Measurements from ENCODE around the gene OVOL2. TPM values are rescaled to one million over a fixed set of nuclear protein-coding genes. Genes with fewer than 3 reads are reported as not detected.

The OVOL2 gene
- total and polyA plus RNA-seq, 10 of the 15 experiments (the other 5 are each of a cell fraction or from before 2014, with no cell fraction given): not detected

DNA sequence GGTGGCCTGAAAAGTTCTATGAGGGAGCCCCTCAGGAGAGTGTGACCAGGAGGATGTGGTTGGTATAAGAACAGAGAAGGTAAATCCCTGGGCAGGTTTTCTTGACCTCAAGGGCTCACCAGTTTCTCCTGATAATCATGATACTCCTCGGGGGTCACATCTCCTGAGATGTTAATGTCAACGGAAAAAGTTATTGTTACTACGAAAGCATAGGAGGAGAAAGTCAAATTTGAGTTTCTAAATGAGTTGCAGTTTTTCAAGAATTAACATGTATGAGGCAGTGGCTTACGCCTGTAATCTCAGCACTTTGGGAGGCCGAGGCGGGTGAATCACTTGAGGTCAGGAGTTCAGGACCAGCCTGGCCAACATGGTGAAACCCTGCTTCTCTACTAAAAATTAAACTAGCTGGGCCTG is 65.5 kb downstream of the OVOL2 start (continued):
- no peak for TF ChIP-seq E2F8 (IDR thresholded peaks at IDR 0.05; ENCODE audit: low read depth, partially characterized antibody)
- TF ChIP-seq, protein P1, sequence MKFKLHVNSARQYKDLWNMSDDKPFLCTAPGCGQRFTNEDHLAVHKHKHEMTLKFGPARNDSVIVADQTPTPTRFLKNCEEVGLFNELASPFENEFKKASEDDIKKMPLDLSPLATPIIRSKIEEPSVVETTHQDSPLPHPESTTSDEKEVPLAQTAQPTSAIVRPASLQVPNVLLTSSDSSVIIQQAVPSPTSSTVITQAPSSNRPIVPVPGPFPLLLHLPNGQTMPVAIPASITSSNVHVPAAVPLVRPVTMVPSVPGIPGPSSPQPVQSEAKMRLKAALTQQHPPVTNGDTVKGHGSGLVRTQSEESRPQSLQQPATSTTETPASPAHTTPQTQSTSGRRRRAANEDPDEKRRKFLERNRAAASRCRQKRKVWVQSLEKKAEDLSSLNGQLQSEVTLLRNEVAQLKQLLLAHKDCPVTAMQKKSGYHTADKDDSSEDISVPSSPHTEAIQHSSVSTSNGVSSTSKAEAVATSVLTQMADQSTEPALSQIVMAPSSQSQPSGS (IDR thresholded peaks at IDR 0.05; ENCODE audit: low read length): peak; percentile 51; the same call in 1 of the 2 replicates
- TF ChIP-seq GABPA (IDR thresholded peaks at IDR 0.05; ENCODE audit: low read depth): 0 out of 2 replicates have a peak, but pooled peaks have one; percentile 12
- TF ChIP-seq BCL11A (IDR thresholded peaks at IDR 0.05; ENCODE audit: low read depth, low read length): 0 out of 2 replicates have a peak, but pooled peaks have one; percentile 3
- TF ChIP-seq ZBED1 (IDR thresholded peaks at IDR 0.05; ENCODE audit: borderline replicate concordance): peak; percentile 83; the same call in 1 of the 2 replicates
- TF ChIP-seq NR2F1 (conservative IDR thresholded peaks at IDR 0.05): peak; percentile 90
- TF ChIP-seq JUNB (IDR thresholded peaks at IDR 0.05): peak; percentile 73
- peak; percentile 16 to 53; a peak in 1 of 4 replicates for TF ChIP-seq EP300 (IDR thresholded peaks at IDR 0.05; ENCODE audit: borderline replicate concordance in 1 of 2, control insufficient read depth in 1 of 2, low read depth in 2 of 2, low read length in 2 of 2)
- TF ChIP-seq JUND (IDR thresholded peaks at IDR 0.05; ENCODE audit: low read depth, low read length): 0 out of 2 replicates have a peak, but pooled peaks have one; percentile 18
- no peak for TF ChIP-seq WRNIP1 (IDR thresholded peaks at IDR 0.05; ENCODE audit: borderline replicate concordance, low read depth, low read length)
- peak; percentile 52 for TF ChIP-seq RUNX3 (IDR thresholded peaks at IDR 0.05; ENCODE audit: low read length)
- peak in 1 of 2 experiments; percentile 27; a peak in 1 of 4 replicates for TF ChIP-seq BHLHE40 (IDR thresholded peaks at IDR 0.05; ENCODE audit: borderline replicate concordance in 1 of 2, low read depth in 2 of 2, low read length in 1 of 2)
- TF ChIP-seq BMI1 (IDR thresholded peaks at IDR 0.05; ENCODE audit: borderline replicate concordance): no peak
- 0 out of 2 replicates have a peak, but pooled peaks have one; percentile 17 for TF ChIP-seq RELB (IDR thresholded peaks at IDR 0.05; ENCODE audit: low read depth)
- peak; percentile 38; the same call in 1 of the 2 replicates for TF ChIP-seq NFIC (IDR thresholded peaks at IDR 0.05; ENCODE audit: low read depth, low read length)
- 0 out of 2 replicates have a peak, but pooled peaks have one; percentile 13 for TF ChIP-seq CREM (IDR thresholded peaks at IDR 0.05; ENCODE audit: low read depth)
- TF ChIP-seq ATF7 (IDR thresholded peaks at IDR 0.05; ENCODE audit: low read depth): peak; percentile 34; the same call in 1 of the 2 replicates
- TF ChIP-seq MTA2 (IDR thresholded peaks at IDR 0.05; ENCODE audit: low read depth): peak; percentile 49; the same call in 1 of the 2 replicates
- TF ChIP-seq, protein P2, sequence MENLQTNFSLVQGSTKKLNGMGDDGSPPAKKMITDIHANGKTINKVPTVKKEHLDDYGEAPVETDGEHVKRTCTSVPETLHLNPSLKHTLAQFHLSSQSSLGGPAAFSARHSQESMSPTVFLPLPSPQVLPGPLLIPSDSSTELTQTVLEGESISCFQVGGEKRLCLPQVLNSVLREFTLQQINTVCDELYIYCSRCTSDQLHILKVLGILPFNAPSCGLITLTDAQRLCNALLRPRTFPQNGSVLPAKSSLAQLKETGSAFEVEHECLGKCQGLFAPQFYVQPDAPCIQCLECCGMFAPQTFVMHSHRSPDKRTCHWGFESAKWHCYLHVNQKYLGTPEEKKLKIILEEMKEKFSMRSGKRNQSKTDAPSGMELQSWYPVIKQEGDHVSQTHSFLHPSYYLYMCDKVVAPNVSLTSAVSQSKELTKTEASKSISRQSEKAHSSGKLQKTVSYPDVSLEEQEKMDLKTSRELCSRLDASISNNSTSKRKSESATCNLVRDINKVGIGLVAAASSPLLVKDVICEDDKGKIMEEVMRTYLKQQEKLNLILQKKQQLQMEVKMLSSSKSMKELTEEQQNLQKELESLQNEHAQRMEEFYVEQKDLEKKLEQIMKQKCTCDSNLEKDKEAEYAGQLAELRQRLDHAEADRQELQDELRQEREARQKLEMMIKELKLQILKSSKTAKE (IDR thresholded peaks at IDR 0.05; ENCODE audit: low read depth, poor library complexity, severe bottlenecking): peak; percentile 67
- peak; percentile 60; the same call in 1 of the 2 replicates for TF ChIP-seq DPF2 (IDR thresholded peaks at IDR 0.05)
- TF ChIP-seq CREB1 (IDR thresholded peaks at IDR 0.05; ENCODE audit: low read depth): 0 out of 2 replicates have a peak, but pooled peaks have one; percentile 11
- 0 out of 2 replicates have a peak, but pooled peaks have one; percentile 8 for TF ChIP-seq YY1 (IDR thresholded peaks at IDR 0.05; ENCODE audit: low read depth, low read length)
